Prostate gland (tissue), 2 donors: Measurements from ENCODE around the gene HTRA2.

Experiments used
- CTCF ChIP-seq, 4 experiments: fragments of 200-600 bp in 2 of 4; fragments of 450-650 bp in 2 of 4; sonication (generic) in 2 of 4; IDR thresholded peaks; 1 replicate in 3 of 4; 2 replicates in 1 of 4; pipeline ENCODE4 v1.5.1; 2016 to 2019; ENCODE audit warnings: antibody characterized with exemption in 4 of 4, mild to moderate bottlenecking in 2 of 4, moderate library complexity in 2 of 4
- POLR2A ChIP-seq: fragments of 450-650 bp; IDR thresholded peaks from one replicate; pipeline ENCODE4 v1.6.1; 2016; ENCODE audit warnings: antibody characterized with exemption, mild to moderate bottlenecking
- POLR2AphosphoS5 ChIP-seq: sonication (generic); formaldehyde crosslinking; IDR thresholded peaks from one replicate; pipeline ENCODE4 v1.6.1; 2017; ENCODE audit warnings: antibody characterized with exemption

GRCh38 chr2:74510272-74510671, 19.5 kb upstream of the HTRA2 start:
- TF ChIP-seq CTCF (IDR thresholded peaks at IDR 0.05) = no peak
- TF ChIP-seq POLR2AphosphoS5 = no peak
- TF ChIP-seq POLR2A = no peak
